ENCODE measurements around the gene TOP1.

The TOP1 gene

GRCh38 chr20:41080866-41081265 is 52.2 kb downstream of the TOP1 start:
- no peak for DNase-seq (ENCODE audit: low read depth)
- H3K4me3 ChIP-seq (ENCODE audit: low read depth, low read length) = no peak overlapping the region

DNA sequence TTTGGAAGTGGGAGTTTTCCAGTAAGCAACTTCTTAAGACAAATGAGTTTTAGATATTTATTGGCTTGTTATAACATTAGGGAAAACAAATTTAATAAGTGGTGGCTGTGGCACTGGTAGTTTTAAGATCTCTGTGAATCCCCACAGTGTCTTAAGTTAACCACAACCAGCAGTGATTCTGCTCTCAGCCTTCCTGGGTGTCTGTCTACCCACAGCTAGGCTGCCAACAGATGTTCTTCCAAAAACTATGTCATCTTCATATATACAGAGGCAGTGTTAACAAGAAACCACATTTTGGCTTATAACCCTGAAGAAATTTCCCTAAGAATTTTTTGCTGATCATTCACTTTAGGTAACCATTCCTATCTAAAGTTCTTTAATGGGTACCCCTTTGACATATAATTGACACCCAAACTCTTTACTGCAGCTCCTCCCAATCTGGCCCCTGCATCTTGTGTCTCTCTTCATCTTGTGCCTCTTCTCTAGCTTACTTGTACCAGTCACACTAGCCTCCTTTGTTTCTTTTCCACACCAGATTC is 52.7 kb downstream of the TOP1 start:
- no peak for DNase-seq (ENCODE audit: low read depth)
- no peak overlapping the region for H3K4me3 ChIP-seq (ENCODE audit: low read depth, low read length)

GRCh38 chr20:41082306-41082705 is 53.7 kb downstream of the TOP1 start:
- DNase-seq (ENCODE audit: low read depth) = no peak
- no peak overlapping the region for H3K4me3 ChIP-seq (ENCODE audit: low read depth, low read length)

DNA sequence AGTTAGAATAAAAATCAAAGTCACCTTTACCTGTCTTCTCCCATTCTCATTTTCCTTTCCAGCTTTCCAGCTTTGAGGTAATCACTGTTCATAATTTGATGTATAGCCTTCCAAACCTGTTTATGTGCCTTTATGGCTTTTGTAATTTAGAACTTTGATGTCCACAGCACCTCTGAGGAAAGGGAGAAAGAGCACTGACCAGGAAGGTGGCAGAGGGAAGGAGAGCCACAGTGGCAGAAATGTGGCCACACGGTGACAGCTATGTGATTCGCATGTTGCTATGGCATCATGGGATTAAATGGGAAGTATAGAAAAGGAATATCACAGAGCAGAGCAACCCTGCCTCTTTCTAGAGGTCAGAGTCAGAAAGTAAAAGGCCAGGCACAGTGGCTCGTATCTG is 57.0 kb downstream of the TOP1 start:
- no peak for DNase-seq (ENCODE audit: low read depth)
- H3K4me3 ChIP-seq (ENCODE audit: low read depth, low read length) = no peak overlapping the region

DNA sequence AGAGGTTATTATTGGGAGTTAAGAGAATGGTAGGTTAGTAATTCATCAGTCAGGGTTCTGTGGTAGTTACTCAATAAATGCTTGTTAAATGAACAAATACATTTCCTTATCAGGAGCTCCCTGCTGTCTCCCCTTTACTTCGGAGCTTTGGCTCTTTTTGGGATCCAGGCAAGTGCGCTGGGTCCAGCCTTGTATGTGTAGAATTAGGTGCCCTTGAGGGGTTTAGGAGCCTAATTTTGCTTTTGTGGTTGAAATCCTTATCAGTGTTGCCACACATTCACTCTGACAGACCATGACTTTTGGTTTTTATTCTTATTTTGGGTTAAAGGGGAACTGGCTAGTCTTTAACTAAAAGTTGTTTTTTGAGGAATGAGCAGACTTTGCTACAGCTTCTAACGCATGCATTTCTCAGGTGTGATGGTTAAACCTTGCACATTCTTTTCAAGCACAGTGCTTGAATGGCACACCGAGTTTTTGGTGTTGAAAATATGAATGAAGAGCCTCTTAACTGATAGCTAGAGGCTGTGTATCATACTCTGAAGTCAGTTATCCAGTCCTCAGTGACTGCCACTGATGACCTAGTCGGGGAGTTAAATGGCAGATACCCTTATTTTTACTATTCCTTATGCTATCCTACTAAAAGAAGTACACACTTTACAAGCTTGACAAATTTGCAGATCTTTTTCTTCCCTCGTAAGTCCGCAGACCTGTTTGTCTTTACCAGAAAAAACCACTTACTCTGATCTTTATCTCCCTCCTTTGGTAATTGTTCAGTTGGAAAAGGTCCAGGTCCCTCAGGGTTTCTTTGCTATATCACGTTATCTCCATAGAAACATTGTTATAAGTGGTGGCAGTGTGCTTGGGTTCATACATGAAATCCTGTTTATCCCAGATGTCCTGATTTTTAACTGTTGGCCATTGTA is 58.0 kb downstream of the TOP1 start:
- no peak for DNase-seq (ENCODE audit: low read depth)

GRCh38 chr20:41087325-41087685 is 58.7 kb downstream of the TOP1 start:
- H3K4me3 ChIP-seq (ENCODE audit: low read depth, low read length) = no peak overlapping the region
- no peak for DNase-seq (ENCODE audit: low read depth)

More for the DNA sequence above, 58.0 kb downstream of the TOP1 start:
- no peak overlapping the region for H3K4me3 ChIP-seq (ENCODE audit: low read depth, low read length)

DNA sequence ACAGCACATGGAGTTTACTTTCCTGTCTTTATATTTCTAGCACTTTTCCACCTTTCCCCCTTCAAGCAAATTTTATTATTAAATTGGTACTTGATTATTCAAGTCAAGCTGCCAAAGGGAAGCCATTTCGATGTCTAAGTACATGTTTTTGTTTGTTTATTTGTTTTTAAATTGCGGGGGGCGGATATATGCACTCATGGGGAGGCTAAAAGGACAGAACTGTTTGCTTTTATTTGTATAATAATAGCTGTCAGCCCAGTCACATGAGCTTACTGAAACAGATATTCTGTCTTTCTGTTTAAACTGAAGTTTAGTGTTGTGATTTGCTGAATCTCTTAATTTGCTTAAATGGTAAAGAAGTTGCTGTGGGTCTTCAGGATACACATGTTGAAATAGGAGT is 59.2 kb downstream of the TOP1 start:
- no peak for DNase-seq (ENCODE audit: low read depth)
- no peak overlapping the region for H3K4me3 ChIP-seq (ENCODE audit: low read depth, low read length)

DNA sequence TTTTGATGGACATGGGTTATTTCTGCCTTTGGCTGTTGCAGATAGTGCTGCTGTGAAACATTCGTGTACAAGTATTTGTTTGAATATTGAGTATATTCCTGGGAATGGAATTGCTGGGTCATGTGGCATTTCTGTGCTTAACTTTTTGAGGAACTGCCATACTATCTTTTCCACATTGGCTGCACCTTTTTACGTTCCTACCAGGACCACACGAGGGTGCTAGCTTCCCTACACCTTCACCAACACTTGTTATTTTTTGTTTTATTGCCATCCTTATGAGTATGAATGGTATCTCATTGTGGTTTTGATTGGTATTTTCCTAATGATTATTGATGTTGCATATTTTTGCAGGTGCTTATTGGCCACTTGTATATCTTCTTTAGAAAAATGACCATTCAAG is 60.9 kb downstream of the TOP1 start:
- H3K4me3 ChIP-seq (ENCODE audit: low read depth, low read length) = no peak overlapping the region
- no peak for DNase-seq (ENCODE audit: low read depth)

- no peak for DNase-seq (ENCODE audit: low read depth)
- no peak overlapping the region for H3K4me3 ChIP-seq (ENCODE audit: low read depth, low read length)
These were observed 63.3 kb downstream of the TOP1 start for GRCh38 chr20:41091927-41092326.

DNA sequence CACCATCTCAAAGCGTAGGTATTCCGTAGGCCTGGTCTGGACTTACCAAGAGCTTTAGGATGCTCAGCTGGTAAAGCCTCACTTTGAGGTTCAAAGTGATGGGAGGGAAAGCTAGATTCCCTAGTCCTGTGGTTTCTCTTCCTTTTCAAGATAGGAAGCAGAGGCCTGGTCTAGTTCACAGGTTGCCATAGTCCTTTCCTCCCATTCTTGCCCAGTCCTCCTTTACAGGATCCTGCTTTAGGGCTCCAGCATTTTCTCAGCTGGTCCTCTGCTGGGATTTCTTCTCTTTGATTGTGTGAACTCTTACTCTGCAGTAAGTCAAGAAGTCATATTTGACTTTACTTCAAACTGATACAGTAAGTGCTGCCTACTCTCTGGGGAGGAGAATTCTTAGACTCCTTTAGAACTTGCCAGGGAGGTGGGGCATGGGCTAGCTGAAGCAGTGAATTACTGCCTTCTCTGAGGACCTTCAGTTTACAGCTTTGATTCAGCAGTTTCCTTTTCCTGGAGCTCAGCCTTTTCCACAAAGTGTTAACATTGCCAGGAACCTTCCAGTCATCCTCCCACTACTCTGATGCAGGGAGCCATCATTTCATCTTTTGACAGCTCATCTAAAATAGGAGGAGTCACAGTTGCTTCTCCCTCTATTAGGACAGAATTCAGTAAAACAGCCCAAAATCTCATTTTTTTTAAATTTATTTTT is 65.9 kb downstream of the TOP1 start:
- DNase-seq (ENCODE audit: low read depth) = no peak
- H3K4me3 ChIP-seq (ENCODE audit: low read depth, low read length) = no peak overlapping the region

DNA sequence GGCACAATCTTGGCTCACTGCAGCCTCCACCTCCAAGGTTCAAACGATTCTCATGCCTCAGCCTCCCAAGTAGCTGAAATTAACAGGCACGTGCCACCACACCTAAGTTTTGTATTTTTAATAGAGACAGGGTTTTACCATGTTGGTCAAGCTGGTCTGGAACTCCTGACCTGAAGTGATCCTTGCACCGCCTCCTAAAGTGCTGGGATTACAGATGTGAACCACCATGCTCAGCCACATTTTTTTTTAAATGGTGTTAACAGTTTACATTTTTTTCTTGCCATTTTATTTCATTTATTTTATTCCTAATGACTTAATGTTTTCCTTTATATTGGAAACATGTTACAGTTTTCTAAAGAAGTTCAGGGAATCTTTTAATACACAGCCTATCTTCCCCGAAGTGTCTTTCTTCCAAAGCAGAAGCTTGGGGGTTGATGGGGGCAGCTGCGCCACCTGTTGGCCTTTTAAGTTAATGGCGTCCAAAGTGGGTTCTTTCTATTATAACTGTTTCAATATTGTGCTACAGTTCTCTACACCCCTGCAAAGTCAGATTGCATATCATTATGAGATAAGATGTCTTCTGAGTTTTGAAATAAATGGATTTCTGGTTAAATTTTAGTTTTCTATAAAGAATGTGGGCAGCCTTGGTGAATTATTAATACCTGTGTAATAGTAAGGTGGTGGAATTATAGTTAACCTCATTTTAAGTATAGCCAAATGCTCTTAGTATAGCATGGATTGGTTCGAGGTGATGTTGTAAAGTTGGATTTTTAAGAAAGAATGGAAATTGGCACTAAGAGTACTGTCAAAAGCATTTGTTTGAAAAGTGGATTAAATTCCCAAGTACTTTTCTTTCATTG is 66.7 kb downstream of the TOP1 start:
- DNase-seq (ENCODE audit: low read depth) = no peak
- H3K4me3 ChIP-seq (ENCODE audit: low read depth, low read length) = no peak overlapping the region

DNA sequence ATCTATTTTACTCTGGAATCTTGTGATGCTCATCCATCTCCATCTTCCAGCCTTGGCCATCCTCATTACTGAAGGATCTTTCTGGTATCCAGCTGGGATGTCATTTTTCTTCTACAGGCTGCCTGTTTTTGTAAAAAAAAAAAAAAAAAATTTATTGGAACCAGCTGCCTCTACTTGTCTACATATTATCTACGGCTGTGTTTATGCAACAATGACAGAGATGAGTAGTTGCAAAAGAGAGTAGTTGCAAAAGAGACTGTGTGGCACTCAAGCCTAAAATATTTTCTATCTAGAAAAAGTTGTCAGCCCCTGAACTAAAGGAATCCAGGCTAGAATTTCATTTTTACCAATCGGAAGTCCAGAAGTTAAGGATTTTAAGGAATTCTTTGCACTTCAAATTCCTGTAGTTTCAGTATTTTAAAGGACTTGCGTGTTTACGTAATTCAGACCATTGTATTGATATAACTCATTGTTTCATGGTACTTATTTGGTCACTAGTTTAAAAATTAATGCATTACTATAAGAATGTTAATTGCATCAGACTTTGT is 70.2 kb downstream of the TOP1 start:
- DNase-seq (ENCODE audit: low read depth) = no peak
- H3K4me3 ChIP-seq (ENCODE audit: low read depth, low read length) = no peak overlapping the region

DNA sequence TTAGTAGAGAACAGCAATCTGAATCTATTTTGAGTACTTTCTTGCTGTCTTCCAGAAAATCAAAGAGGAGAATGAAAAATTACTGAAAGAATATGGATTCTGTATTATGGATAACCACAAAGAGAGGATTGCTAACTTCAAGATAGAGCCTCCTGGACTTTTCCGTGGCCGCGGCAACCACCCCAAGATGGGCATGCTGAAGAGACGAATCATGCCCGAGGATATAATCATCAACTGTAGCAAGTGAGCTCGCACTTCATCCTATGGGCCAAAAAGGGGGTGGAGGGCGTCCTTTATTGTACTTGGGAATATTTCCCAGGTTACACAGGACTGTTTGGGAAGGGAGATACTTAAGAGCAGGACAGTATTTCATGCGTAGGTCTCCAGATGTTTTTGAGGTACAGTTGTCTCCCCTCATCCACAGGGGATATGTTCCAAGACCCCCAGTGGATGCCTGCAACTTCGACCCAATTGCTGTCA is 71.4 kb downstream of the TOP1 start:
- H3K4me3 ChIP-seq (ENCODE audit: low read depth, low read length) = no peak overlapping the region
- no peak for DNase-seq (ENCODE audit: low read depth)

- H3K4me3 ChIP-seq (ENCODE audit: low read depth, low read length) = no peak overlapping the region
- DNase-seq (ENCODE audit: low read depth) = no peak
These were observed 73.0 kb downstream of the TOP1 start for GRCh38 chr20:41101660-41102059.

DNA sequence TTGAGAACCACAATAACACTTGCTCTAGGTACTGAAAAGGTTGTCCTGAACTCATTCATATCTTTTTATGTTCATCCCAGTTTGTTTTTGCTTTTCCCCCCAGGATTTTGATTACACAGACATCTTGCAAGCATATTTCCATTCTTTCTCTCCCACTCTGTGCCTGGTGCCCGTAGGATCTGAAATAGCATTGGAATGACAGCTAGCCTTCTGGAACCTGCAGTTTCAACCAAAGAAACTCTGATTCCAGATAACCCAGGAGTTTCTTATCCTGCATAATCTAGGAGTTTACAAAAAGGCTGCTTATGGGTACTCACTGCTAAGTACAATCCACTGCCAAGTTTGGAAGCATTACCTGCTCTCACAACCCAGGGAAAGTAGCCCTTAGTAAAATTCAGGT is 79.9 kb downstream of the TOP1 start:
- no peak overlapping the region for H3K4me3 ChIP-seq (ENCODE audit: low read depth, low read length)
- DNase-seq (ENCODE audit: low read depth) = no peak

GRCh38 chr20:41110012-41110411 is 81.4 kb downstream of the TOP1 start:
- no peak overlapping the region for H3K4me3 ChIP-seq (ENCODE audit: low read depth, low read length)
- no peak for DNase-seq (ENCODE audit: low read depth)

DNA sequence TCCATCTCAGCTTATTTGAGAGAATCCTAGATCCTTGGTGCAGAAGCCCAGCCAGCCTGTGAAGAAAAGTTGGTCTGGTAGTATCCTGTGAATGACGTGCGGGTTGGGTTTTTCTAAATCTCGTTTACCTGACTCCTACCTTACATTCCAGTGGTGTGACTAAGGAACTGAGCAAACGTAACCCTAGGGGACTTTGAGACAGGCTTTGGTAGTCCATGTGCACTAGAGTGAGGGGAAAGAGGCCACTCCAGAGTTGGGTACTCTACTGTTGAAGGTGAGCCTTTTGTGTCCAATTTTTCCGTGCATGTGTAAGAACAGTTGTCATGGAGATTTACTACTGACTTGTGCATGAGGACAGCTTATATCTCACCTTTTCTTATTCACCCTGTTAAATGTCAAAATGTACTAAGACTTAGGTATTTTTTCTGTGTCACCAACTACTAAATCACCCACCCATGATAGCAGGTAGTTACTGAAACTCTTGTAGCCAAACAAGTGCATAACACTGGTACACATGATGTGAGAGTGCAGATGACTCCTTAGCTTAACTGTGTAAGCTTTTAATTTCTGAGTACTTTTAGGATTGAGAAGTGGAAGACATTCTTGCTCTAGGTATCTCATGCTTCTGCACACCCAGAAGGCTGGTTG is 82.4 kb downstream of the TOP1 start:
- no peak for DNase-seq (ENCODE audit: low read depth)
- H3K4me3 ChIP-seq (ENCODE audit: low read depth, low read length) = no peak overlapping the region

DNA sequence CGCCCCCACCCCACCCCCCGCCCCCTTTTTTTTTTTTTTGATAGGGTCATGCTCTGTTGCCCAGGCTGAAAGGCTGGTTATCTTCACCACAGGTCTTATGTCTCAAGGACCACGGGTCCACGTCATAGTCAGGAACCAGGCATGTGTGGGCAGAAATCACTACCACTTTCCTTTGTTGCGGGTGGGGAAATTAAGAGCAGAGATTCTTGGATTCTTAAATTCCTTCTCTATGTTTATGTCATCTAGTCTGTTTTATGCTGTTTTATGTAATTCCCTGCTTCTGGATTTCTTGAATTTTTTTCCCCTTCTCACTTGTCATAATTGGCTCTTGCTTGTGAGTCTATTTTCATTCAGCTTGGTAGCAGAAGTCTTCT is 82.9 kb downstream of the TOP1 start:
- no peak overlapping the region for H3K4me3 ChIP-seq (ENCODE audit: low read depth, low read length)
- DNase-seq (ENCODE audit: low read depth) = no peak
